Retina (tissue), 1 donor: ENCODE data around the gene SINHCAF.

ENCODE experiments used
- DNase-seq: peaks from one replicate; pipeline ENCODE4 v3.0.0-alpha.2; 2016

The SINHCAF gene

DNA sequence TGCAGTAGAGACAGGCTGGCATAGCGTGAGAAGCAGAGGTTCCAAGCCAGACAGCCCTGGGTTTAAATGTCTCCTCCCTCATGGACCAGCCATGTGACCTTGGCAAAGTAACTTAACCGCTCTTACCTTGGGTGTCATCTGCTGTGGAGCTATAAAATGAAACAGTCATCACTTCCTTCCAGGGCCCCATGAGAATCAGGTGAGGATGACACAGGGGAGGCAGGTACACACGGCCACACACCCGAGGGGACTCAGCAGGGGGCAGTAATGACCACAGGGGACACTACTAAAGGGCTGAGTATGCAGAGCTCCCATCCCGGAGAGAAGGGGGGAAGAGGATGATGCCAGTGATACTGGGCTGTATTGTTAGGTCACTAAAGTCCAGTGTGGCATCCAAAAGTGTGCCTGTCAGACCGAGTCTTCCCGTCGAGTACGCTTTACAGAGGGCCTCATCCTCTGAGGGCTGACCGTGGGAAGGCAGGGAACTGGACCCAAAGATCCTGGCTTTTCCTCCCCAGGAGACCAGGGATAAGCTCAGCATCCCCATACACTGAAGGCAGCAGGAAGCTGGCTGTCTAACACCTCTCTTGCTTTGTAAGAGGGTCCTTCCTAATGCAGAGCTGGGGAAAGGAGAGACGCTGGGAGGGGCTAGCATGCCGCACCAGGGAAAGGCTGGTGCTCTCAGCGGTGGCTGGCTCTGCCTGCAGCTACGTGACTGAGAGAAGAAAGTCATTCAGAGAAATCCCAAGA lies 94.2 kb downstream of the SINHCAF start:
- no peak for DNase-seq
